H9 (cell line): ENCODE data around the gene GPALPP1. TPM values are rescaled to one million over a fixed set of nuclear protein-coding genes. Genes with fewer than 3 reads are reported as not detected.

Experiments
- DNase-seq: peaks from one replicate; pipeline ENCODE4 v3.0.0-alpha.2; 2017
- H2AFZ ChIP-seq: one replicate; pipeline ENCODE4 v1.6.1; 2013; ENCODE audit warnings: mild to moderate bottlenecking, low read length, control low read depth, moderate library complexity
- H2AK5ac ChIP-seq: 2 replicates; pipeline ENCODE4 v1.6.1; 2013; ENCODE audit warnings: low read length, control low read depth, mixed read lengths; ENCODE audit not compliant: insufficient read length
- H2BK120ac ChIP-seq: one replicate; pipeline ENCODE4 v1.6.1; 2013; ENCODE audit warnings: low read depth, mild to moderate bottlenecking, low read length, control low read depth, inconsistent platforms; ENCODE audit not compliant: poor library complexity, severe bottlenecking
- H2BK12ac ChIP-seq: 2 replicates; pipeline ENCODE4 v1.6.1; 2013; ENCODE audit warnings: low read length, control low read depth, mixed read lengths, low read depth; ENCODE audit not compliant: insufficient read length
- H2BK15ac ChIP-seq: 2 replicates; pipeline ENCODE4 v1.6.1; 2013; ENCODE audit warnings: low read depth, low read length, control low read depth
- H2BK20ac ChIP-seq: one replicate; pipeline ENCODE4 v1.6.1; 2013; ENCODE audit warnings: low read depth, mild to moderate bottlenecking, low read length, control low read depth, inconsistent platforms; ENCODE audit not compliant: poor library complexity, severe bottlenecking
- H2BK5ac ChIP-seq: 2 replicates; pipeline ENCODE4 v1.6.1; 2013; ENCODE audit warnings: low read length, control low read depth, mixed read lengths; ENCODE audit not compliant: insufficient read length
- H3K14ac ChIP-seq: 2 replicates; pipeline ENCODE4 v1.6.1; 2013; ENCODE audit warnings: low read length, control low read depth; ENCODE audit not compliant: insufficient read depth
- H3K18ac ChIP-seq: 2 replicates; pipeline ENCODE4 v1.6.1; 2013; ENCODE audit warnings: low read depth, mild to moderate bottlenecking, mixed read lengths, low read length, control low read depth; ENCODE audit not compliant: insufficient read length
- H3K23ac ChIP-seq: 2 replicates; pipeline ENCODE4 v1.6.1; 2013; ENCODE audit warnings: low read length, control low read depth, mixed read lengths, low read depth; ENCODE audit not compliant: insufficient read length
- H3K23me2 ChIP-seq: 2 replicates; pipeline ENCODE4 v1.6.1; 2013; ENCODE audit warnings: low read depth, mild to moderate bottlenecking, mixed read lengths, low read length, control low read depth; ENCODE audit not compliant: insufficient read length, poor library complexity, severe bottlenecking
- H3K27ac ChIP-seq: 2 replicates; pipeline ENCODE4 v1.5.1; 2013; ENCODE audit warnings: low read length, control low read depth, mixed read lengths, low read depth; ENCODE audit not compliant: insufficient read length
- H3K27me3 ChIP-seq: 2 replicates; pipeline ENCODE4 v1.6.1; 2013; ENCODE audit warnings: low read length, control low read depth, inconsistent platforms; ENCODE audit not compliant: insufficient read depth
- H3K4ac ChIP-seq: 2 replicates; pipeline ENCODE4 v1.6.1; 2013; ENCODE audit warnings: low read depth, mild to moderate bottlenecking, control low read depth, inconsistent platforms, low read length, moderate library complexity
- H3K4me1 ChIP-seq: 2 replicates; pipeline ENCODE4 v1.6.1; 2013; ENCODE audit warnings: low read length, control low read depth, inconsistent platforms; ENCODE audit not compliant: insufficient read depth
- H3K4me2 ChIP-seq: 2 replicates; pipeline ENCODE4 v1.6.1; 2013; ENCODE audit warnings: low read length, control low read depth, mixed read lengths; ENCODE audit not compliant: insufficient read length, insufficient read depth
- H3K56ac ChIP-seq: 2 replicates; pipeline ENCODE4 v1.6.1; 2013; ENCODE audit warnings: low read depth, mild to moderate bottlenecking, mixed read lengths, low read length, control low read depth; ENCODE audit not compliant: insufficient read length
- H3K79me1 ChIP-seq: 2 replicates; pipeline ENCODE4 v1.6.1; 2013; ENCODE audit warnings: low read depth, mild to moderate bottlenecking, moderate library complexity, low read length, control low read depth, inconsistent platforms; ENCODE audit not compliant: insufficient read depth, poor library complexity, severe bottlenecking
- H3K79me2 ChIP-seq: 2 replicates; pipeline ENCODE4 v1.6.1; 2013; ENCODE audit warnings: low read length, control low read depth, inconsistent platforms; ENCODE audit not compliant: insufficient read depth
- H3K9ac ChIP-seq: 2 replicates; pipeline ENCODE4 v1.6.1; 2013; ENCODE audit warnings: low read length, control low read depth, mixed read lengths; ENCODE audit not compliant: insufficient read length; ENCODE audit errors: extremely low read depth
- H3K9me3 ChIP-seq: one replicate; pipeline ENCODE4 v1.6.1; 2013; ENCODE audit warnings: low read depth, low read length, inconsistent platforms; ENCODE audit not compliant: control insufficient read depth
- H3T11ph ChIP-seq: one replicate; pipeline ENCODE4 v1.6.1; 2013; ENCODE audit warnings: mild to moderate bottlenecking, low read length, control low read depth, inconsistent platforms
- H4K20me1 ChIP-seq: one replicate; pipeline ENCODE4 v1.6.1; 2013; ENCODE audit not compliant: control insufficient read depth, insufficient read length, insufficient read depth
- H4K5ac ChIP-seq: 2 replicates; pipeline ENCODE4 v1.6.1; 2013; ENCODE audit warnings: low read depth, mild to moderate bottlenecking, mixed read lengths, low read length, control low read depth; ENCODE audit not compliant: insufficient read length
- H4K8ac ChIP-seq: replicated peaks from 2 replicates; pipeline ENCODE4 v1.6.1; 2013; ENCODE audit warnings: low read length, control low read depth, mixed read lengths, low read depth; ENCODE audit not compliant: insufficient read length
- H4K91ac ChIP-seq: 2 replicates; pipeline ENCODE4 v1.6.1; 2013; ENCODE audit warnings: low read depth, mild to moderate bottlenecking, moderate library complexity, mixed read lengths, low read length, control low read depth; ENCODE audit not compliant: insufficient read length
- H3K27ac Mint-ChIP-seq, 3 experiments: 2 replicates in 2 of 3; 3 replicates in 1 of 3; pipeline ENCODE4 v1.8.0; 2020 to 2021; ENCODE audit warnings: mixed read lengths in 3 of 3, mild to moderate bottlenecking in 1 of 3, moderate library complexity in 1 of 3
- H3K27me3 Mint-ChIP-seq: 2 replicates; pipeline ENCODE4 v1.8.0; 2021; ENCODE audit warnings: low read depth, mild to moderate bottlenecking, moderate library complexity, mixed read lengths
- H3K36me3 Mint-ChIP-seq, 3 experiments: 2 replicates in 2 of 3; 3 replicates in 1 of 3; pipeline ENCODE4 v1.8.0; 2020 to 2021; ENCODE audit warnings: low read depth in 3 of 3, mixed read lengths in 3 of 3; ENCODE audit not compliant: insufficient read depth in 1 of 3
- H3K4me1 Mint-ChIP-seq, 2 experiments: 2 replicates each; pipeline ENCODE4 v1.8.0; 2020; ENCODE audit warnings: mixed read lengths in 2 of 2
- H3K4me3 Mint-ChIP-seq, 2 experiments: 2 replicates in 1 of 2; 3 replicates in 1 of 2; pipeline ENCODE4 v1.8.0; 2020 to 2021; ENCODE audit warnings: mild to moderate bottlenecking in 2 of 2, mixed read lengths in 2 of 2, moderate library complexity in 1 of 2
- H3K9me3 Mint-ChIP-seq, 2 experiments: 2 replicates in 1 of 2; 3 replicates in 1 of 2; pipeline ENCODE4 v1.8.0; 2020; ENCODE audit warnings: mild to moderate bottlenecking in 2 of 2, mixed read lengths in 2 of 2, moderate library complexity in 1 of 2
- WGBS: extraction: QIAGEN DNeasy Blood & Tissue Kit; methylation state at CpG from one replicate; pipeline ENCODE4 v1.1.7; 2013; ENCODE audit warnings: missing lambda C conversion rate, low lambda C conversion rate, mixed read lengths; ENCODE audit not compliant: insufficient read length; ENCODE audit errors: extremely low coverage; 5-methylcytosine and 5-hydroxymethylcytosine counted together
- total RNA-seq: library from RNA; stranded (reverse); gene quantifications from 2 replicates; pipeline ENCODE4 v1.2.1, GENCODE V29; 2021
- TF ChIP-seq, protein P1 (sequence below): fragments of 200-600 bp; sonication (generic); conservative IDR thresholded peaks from 3 replicates; pipeline ENCODE4 v1.8.0; 2021; ENCODE audit warnings: antibody characterized with exemption, mild to moderate bottlenecking

The GPALPP1 gene
- total RNA-seq, 1 experiment from 2014 or later: 21.9 TPM

DNA sequence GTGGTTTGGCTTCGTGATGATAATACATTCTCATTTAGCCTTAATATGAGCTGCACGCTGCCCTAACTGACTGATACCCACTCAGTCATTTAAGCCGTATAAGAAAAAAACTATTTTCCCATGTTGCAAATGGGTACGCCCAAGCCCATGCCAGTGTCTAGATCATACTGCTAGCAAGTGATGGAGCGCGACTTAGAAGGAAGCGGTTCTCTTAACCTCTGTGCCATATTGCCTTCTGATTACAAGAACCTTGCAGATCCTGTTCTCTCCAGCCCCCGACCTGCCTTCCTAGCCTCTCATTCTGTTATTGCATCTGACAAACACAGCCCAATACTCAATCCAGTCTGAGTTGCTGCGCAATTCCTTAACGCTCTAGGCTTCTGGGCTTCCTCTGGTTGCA, 603 bp downstream of the GPALPP1 start:
- Histone ChIP-seq H2BK15ac (no peak overlapping the region), H3K9me3 (no peaks in the 10 kb centered on the region), H2AFZ (no peak overlapping the region), H2AK5ac (no peak overlapping the region), H2BK12ac (no peak overlapping the region), H4K91ac (no peak overlapping the region), H2BK20ac (no peak overlapping the region), H4K8ac (no peak overlapping the region), H4K5ac (no peak overlapping the region), H3K4me1 (no peaks in the 10 kb centered on the region), H3K27me3 (no peaks in the 10 kb centered on the region), H4K20me1 (no peaks in the 10 kb centered on the region), H3K56ac (no peak overlapping the region), H3K79me1 (peaks cover 3% of the 10 kb centered on the region), H3K9ac (peak overlapping the region; percentile 84), H3K23ac (no peak overlapping the region), H2BK120ac (no peak overlapping the region), H3T11ph (no peak overlapping the region), H3K18ac (no peak overlapping the region), H3K27ac (no peak overlapping the region), H3K4me2 (peak overlapping the region; percentile 94), H2BK5ac (no peak overlapping the region), H3K14ac (no peak overlapping the region), H3K79me2 (peaks cover 27% of the 10 kb centered on the region; the same call in 1 of the 2 replicates), H3K4ac (no peak overlapping the region), H3K23me2 (peaks cover 13% of the 10 kb centered on the region)
- TF ChIP-seq, protein P1, sequence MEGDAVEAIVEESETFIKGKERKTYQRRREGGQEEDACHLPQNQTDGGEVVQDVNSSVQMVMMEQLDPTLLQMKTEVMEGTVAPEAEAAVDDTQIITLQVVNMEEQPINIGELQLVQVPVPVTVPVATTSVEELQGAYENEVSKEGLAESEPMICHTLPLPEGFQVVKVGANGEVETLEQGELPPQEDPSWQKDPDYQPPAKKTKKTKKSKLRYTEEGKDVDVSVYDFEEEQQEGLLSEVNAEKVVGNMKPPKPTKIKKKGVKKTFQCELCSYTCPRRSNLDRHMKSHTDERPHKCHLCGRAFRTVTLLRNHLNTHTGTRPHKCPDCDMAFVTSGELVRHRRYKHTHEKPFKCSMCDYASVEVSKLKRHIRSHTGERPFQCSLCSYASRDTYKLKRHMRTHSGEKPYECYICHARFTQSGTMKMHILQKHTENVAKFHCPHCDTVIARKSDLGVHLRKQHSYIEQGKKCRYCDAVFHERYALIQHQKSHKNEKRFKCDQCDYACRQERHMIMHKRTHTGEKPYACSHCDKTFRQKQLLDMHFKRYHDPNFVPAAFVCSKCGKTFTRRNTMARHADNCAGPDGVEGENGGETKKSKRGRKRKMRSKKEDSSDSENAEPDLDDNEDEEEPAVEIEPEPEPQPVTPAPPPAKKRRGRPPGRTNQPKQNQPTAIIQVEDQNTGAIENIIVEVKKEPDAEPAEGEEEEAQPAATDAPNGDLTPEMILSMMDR: no peak
- Mint-ChIP-seq H3K27ac (peak overlapping the region; percentile 5 to 100 (median 98); a peak in 4 of 7 replicates), H3K4me1 (peaks cover 17 to 18% of the 10 kb centered on the region in 2 experiments), H3K4me3 (peak overlapping the region; percentile 99), H3K9me3 (no peaks in the 10 kb centered on the region; a peak in 1 of 5 replicates), H3K27me3 (no peaks in the 10 kb centered on the region), H3K36me3 (peaks cover 6 to 23% (median 19%) of the 10 kb centered on the region in 3 experiments)
- DNase-seq: no peak
- no CpG with 5 or more reads among the region's 10 CpGs for whole genome bisulfite sequencing
